ENCODE data around the gene CEP57.
A peak's percentile ranks its signal among the peaks of the same experiment; 100 is the strongest.

CEP57 gene

GRCh38 chr11:95790123-95790932 is at the start of gene CEP57:
Gene CEP57 (plus strand): TSS chr11:95790498. CDS start chr11:95790699, 201 bp downstream.
- POLR2A ChIA-PET (ENCODE audit: low non-redundant PET): no interaction called here
- DNase-seq (ENCODE audit: low spot score): peak; percentile 96
- no peak for TF ChIP-seq CTCF (conservative IDR thresholded peaks at IDR 0.05; ENCODE audit: low read depth)
- CTCF ChIA-PET: interaction anchor here (0.6 to 0.8 kb wide), 4 partner anchors 12 to 611 kb away, joined by 3 read pairs; no protein-coding TSS in a partner anchor
- peak within 1 kb of the TSS; percentile 95 for H3K27ac ChIP-seq

GRCh38 chr11:95750101-95750500 is 40.2 kb upstream of the CEP57 start:
- POLR2A ChIA-PET (ENCODE audit: low non-redundant PET): no interaction called here
- no peak for TF ChIP-seq CTCF (conservative IDR thresholded peaks at IDR 0.05; ENCODE audit: low read depth)
- H3K27ac ChIP-seq: no peak overlapping the region
- no peak for DNase-seq (ENCODE audit: low spot score)
- CTCF ChIA-PET: no interaction called here

GRCh38 chr11:95751515-95751914 is 38.8 kb upstream of the CEP57 start:
- CTCF ChIA-PET: interaction anchor here (0.5 kb wide), 1 partner anchor 683 kb away, joined by 3 read pairs; no protein-coding TSS in a partner anchor
- TF ChIP-seq CTCF (conservative IDR thresholded peaks at IDR 0.05; ENCODE audit: low read depth): no peak
- no peak overlapping the region for H3K27ac ChIP-seq
- POLR2A ChIA-PET (ENCODE audit: low non-redundant PET): no interaction called here
- no peak for DNase-seq (ENCODE audit: low spot score)

- CTCF ChIA-PET: interaction anchor here (0.6 to 0.7 kb wide), 2 partner anchors 11 to 26 kb away, joined by 3 to 6 read pairs; no protein-coding TSS in a partner anchor
- TF ChIP-seq CTCF (conservative IDR thresholded peaks at IDR 0.05; ENCODE audit: low read depth): no peak
- no peak for DNase-seq (ENCODE audit: low spot score)
- no peak overlapping the region for H3K27ac ChIP-seq
- POLR2A ChIA-PET (ENCODE audit: low non-redundant PET): no interaction called here
Observed at GRCh38 chr11:95760941-95761340, 29.4 kb upstream of the CEP57 start.

- DNase-seq (ENCODE audit: low spot score): no peak
- POLR2A ChIA-PET (ENCODE audit: low non-redundant PET): no interaction called here
- no peak overlapping the region for H3K27ac ChIP-seq
- CTCF ChIA-PET: interaction anchor here (0.8 to 2.6 kb wide), 3 partner anchors 56 to 611 kb away, joined by 3 to 15 read pairs (median 3); no protein-coding TSS in a partner anchor
- no peak for TF ChIP-seq CTCF (conservative IDR thresholded peaks at IDR 0.05; ENCODE audit: low read depth)
Observed at GRCh38 chr11:95762534-95762933, 27.8 kb upstream of the CEP57 start.

- POLR2A ChIA-PET (ENCODE audit: low non-redundant PET): no interaction called here
- CTCF ChIA-PET: interaction anchor here (0.5 to 1.4 kb wide), 3 partner anchors 562 to 773 kb away, joined by 3 to 8 read pairs (median 3); no protein-coding TSS in a partner anchor
- no peak overlapping the region for H3K27ac ChIP-seq
- peak; percentile 61 for TF ChIP-seq CTCF (conservative IDR thresholded peaks at IDR 0.05; ENCODE audit: low read depth)
- peak; percentile 46 for DNase-seq (ENCODE audit: low spot score)
Observed at GRCh38 chr11:95764267-95764898, 25.9 kb upstream of the CEP57 start.
